Measurements from ENCODE around the gene DGKI.

DNA sequence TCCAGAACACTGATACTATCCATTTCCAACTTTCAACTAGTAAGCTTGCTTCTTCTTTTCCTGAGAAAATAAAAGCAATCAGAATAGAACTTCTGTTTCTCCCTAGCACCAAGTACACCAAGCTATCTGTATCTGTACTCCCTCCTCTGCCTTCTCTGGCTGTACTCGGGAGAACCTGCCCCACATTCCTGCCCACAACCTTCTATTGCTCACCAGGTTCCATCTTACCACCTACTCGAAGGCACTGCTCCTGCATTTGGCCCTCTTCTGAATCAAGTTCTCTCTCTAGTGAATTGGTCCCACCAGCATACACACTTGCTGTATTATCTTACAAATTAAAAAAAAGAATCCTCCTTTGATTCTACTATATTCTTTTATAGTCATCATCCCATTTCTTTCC is 333.7 kb downstream of the DGKI start:
- no peak for TF ChIP-seq POLR2A (IDR thresholded peaks at IDR 0.05)
- TF ChIP-seq, protein P1, sequence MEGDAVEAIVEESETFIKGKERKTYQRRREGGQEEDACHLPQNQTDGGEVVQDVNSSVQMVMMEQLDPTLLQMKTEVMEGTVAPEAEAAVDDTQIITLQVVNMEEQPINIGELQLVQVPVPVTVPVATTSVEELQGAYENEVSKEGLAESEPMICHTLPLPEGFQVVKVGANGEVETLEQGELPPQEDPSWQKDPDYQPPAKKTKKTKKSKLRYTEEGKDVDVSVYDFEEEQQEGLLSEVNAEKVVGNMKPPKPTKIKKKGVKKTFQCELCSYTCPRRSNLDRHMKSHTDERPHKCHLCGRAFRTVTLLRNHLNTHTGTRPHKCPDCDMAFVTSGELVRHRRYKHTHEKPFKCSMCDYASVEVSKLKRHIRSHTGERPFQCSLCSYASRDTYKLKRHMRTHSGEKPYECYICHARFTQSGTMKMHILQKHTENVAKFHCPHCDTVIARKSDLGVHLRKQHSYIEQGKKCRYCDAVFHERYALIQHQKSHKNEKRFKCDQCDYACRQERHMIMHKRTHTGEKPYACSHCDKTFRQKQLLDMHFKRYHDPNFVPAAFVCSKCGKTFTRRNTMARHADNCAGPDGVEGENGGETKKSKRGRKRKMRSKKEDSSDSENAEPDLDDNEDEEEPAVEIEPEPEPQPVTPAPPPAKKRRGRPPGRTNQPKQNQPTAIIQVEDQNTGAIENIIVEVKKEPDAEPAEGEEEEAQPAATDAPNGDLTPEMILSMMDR (IDR thresholded peaks at IDR 0.05), result no peak
